Measurements from ENCODE around the gene JOSD1.

The JOSD1 gene

GRCh38 chr22:38700789-38701628 lies at the start of gene JOSD1:
Gene JOSD1, minus strand, starts transcription at chr22:38700943. Its CDS starts 956 bp downstream, at chr22:38699987.
- H3K4me1 ChIP-seq (ENCODE audit: insufficient read depth, low read length): peaks cover 59% of the 10 kb centered on the region
- TF ChIP-seq CTCF (IDR thresholded peaks at IDR 0.05; ENCODE audit: borderline replicate concordance, extremely low read depth, low read length, poor library complexity, severe bottlenecking): peak; percentile 15
- no peak for TF ChIP-seq EZH2 (IDR thresholded peaks at IDR 0.05; ENCODE audit: borderline replicate concordance, low read depth, low read length, severe bottlenecking)
- H3K4me3 ChIP-seq (ENCODE audit: low read depth in 1 of 2, low read length in 2 of 2): peak within 1 kb of the TSS; percentile 80
- H3K9me3 ChIP-seq (ENCODE audit: insufficient read depth, low read length, severe bottlenecking): no peaks in the 10 kb centered on the region
- H3K79me2 ChIP-seq (ENCODE audit: insufficient read depth, low read length): peaks cover 57% of the 10 kb centered on the region
- peaks cover 10% of the 10 kb centered on the region; the same call in 1 of the 2 replicates for H4K20me1 ChIP-seq (ENCODE audit: insufficient read depth, low read length)
- peak; percentile 93 for DNase-seq
- peak within 1 kb of the TSS; percentile 87 for H2AFZ ChIP-seq (ENCODE audit: low read depth, low read length)
- peak within 1 kb of the TSS; percentile 90 for H3K9ac ChIP-seq (ENCODE audit: low read depth, low read length)
- peak within 1 kb of the TSS; percentile 84 for H3K27ac ChIP-seq (ENCODE audit: low read length)
- H3K27me3 ChIP-seq (ENCODE audit: insufficient read depth, low read length, poor library complexity): no peaks in the 10 kb centered on the region
- ATAC-seq (ENCODE audit: insufficient read depth, low read depth): peak; percentile 6; the same call in 2 of the 3 replicates
- peaks cover 10% of the 10 kb centered on the region for H3K36me3 ChIP-seq (ENCODE audit: insufficient read depth, low read length)
- H3K4me2 ChIP-seq (ENCODE audit: insufficient read depth, low read length): peak within 1 kb of the TSS; percentile 90

GRCh38 chr22:38750104-38750503 lies 49.4 kb upstream of the JOSD1 start:
- H4K20me1 ChIP-seq (ENCODE audit: insufficient read depth, low read length): peaks cover 45% of the 10 kb centered on the region
- H3K4me1 ChIP-seq (ENCODE audit: insufficient read depth, low read length): peaks cover 28% of the 10 kb centered on the region
- H3K36me3 ChIP-seq (ENCODE audit: insufficient read depth, low read length): peaks cover 89% of the 10 kb centered on the region
- ATAC-seq (ENCODE audit: insufficient read depth, low read depth) (no peak), DNase-seq (no peak)
- H3K4me3 ChIP-seq (ENCODE audit: low read depth in 1 of 2, low read length in 2 of 2): no peak overlapping the region
- no peak overlapping the region for H3K9ac ChIP-seq (ENCODE audit: low read depth, low read length)
- H3K27ac ChIP-seq (ENCODE audit: low read length): no peak overlapping the region
- H2AFZ ChIP-seq (ENCODE audit: low read depth, low read length): no peak overlapping the region
- H3K79me2 ChIP-seq (ENCODE audit: insufficient read depth, low read length): peaks cover 33% of the 10 kb centered on the region
- no peaks in the 10 kb centered on the region for H3K27me3 ChIP-seq (ENCODE audit: insufficient read depth, low read length, poor library complexity)
- no peaks in the 10 kb centered on the region for H3K9me3 ChIP-seq (ENCODE audit: insufficient read depth, low read length, severe bottlenecking)
- TF ChIP-seq CTCF (IDR thresholded peaks at IDR 0.05; ENCODE audit: borderline replicate concordance, extremely low read depth, low read length, poor library complexity, severe bottlenecking) (no peak), EZH2 (IDR thresholded peaks at IDR 0.05; ENCODE audit: borderline replicate concordance, low read depth, low read length, severe bottlenecking) (no peak)
- H3K4me2 ChIP-seq (ENCODE audit: insufficient read depth, low read length): no peak overlapping the region

GRCh38 chr22:38748487-38749136 lies 47.9 kb upstream of the JOSD1 start:
- no peak overlapping the region for H3K4me3 ChIP-seq (ENCODE audit: low read depth in 1 of 2, low read length in 2 of 2)
- peaks cover 32% of the 10 kb centered on the region for H4K20me1 ChIP-seq (ENCODE audit: insufficient read depth, low read length)
- peaks cover 18% of the 10 kb centered on the region for H3K79me2 ChIP-seq (ENCODE audit: insufficient read depth, low read length)
- no peak overlapping the region for H3K9ac ChIP-seq (ENCODE audit: low read depth, low read length)
- peaks cover 14% of the 10 kb centered on the region for H3K4me1 ChIP-seq (ENCODE audit: insufficient read depth, low read length)
- DNase-seq (no peak), ATAC-seq (ENCODE audit: insufficient read depth, low read depth) (no peak)
- peaks cover 94% of the 10 kb centered on the region for H3K36me3 ChIP-seq (ENCODE audit: insufficient read depth, low read length)
- TF ChIP-seq CTCF (IDR thresholded peaks at IDR 0.05; ENCODE audit: borderline replicate concordance, extremely low read depth, low read length, poor library complexity, severe bottlenecking): no peak
- no peak for TF ChIP-seq EZH2 (IDR thresholded peaks at IDR 0.05; ENCODE audit: borderline replicate concordance, low read depth, low read length, severe bottlenecking)
- no peaks in the 10 kb centered on the region for H3K27me3 ChIP-seq (ENCODE audit: insufficient read depth, low read length, poor library complexity)
- no peak overlapping the region for H3K27ac ChIP-seq (ENCODE audit: low read length)
- no peaks in the 10 kb centered on the region for H3K9me3 ChIP-seq (ENCODE audit: insufficient read depth, low read length, severe bottlenecking)
- H3K4me2 ChIP-seq (ENCODE audit: insufficient read depth, low read length): no peak overlapping the region
- no peak overlapping the region for H2AFZ ChIP-seq (ENCODE audit: low read depth, low read length)

Measured in DND-41 (cell line).